Right lobe of liver (tissue), 4 donors: ENCODE data around the gene KCND2.
"Not testable (repeated sequence)": the region's sequence is repeated elsewhere in the genome, so short reads cannot be mapped to it uniquely, and the experiment has no call there.

ENCODE experiments used
- CTCF ChIP-seq, 4 donors: fragments of 200-600 bp in 3 of 4; fragments of 450-650 bp in 1 of 4; IDR thresholded peaks; one replicate each; pipeline versions ENCODE4 v1.5.1 to v1.8.0; 2016 to 2022; ENCODE audit warnings: antibody characterized with exemption in 4 of 4, mild to moderate bottlenecking in 2 of 4
- POLR2A ChIP-seq: fragments of 450-650 bp; IDR thresholded peaks from one replicate; pipeline ENCODE4 v1.6.1; 2017; ENCODE audit warnings: antibody characterized with exemption, mild to moderate bottlenecking
- donor health status: DM: no; HTN: no; CAD: no.
- donor health status: DM: no; HTN: no; CAD: no.
- donor health status: DM: no; HTN: yes; CAD: no.

GRCh38 chr7:120781924-120782323 is 508.9 kb downstream of the KCND2 start:
- not testable (repeated sequence) for TF ChIP-seq CTCF (IDR thresholded peaks at IDR 0.05); POLR2A
